Pancreas (tissue), 10 donors: Measurements from ENCODE around the gene AGK. TPM values are rescaled to one million over a fixed set of nuclear protein-coding genes. Genes with fewer than 3 reads are reported as not detected.
A peak's percentile ranks its signal among the peaks of the same experiment; 100 is the strongest.

Source experiments
- ATAC-seq, 4 donors: fragments of 200-7000 bp; cut with Tn5 transposase; one replicate each; pipeline versions ENCODE4 v1.8.0 to v1.9.1; 2020; ENCODE audit warnings: mild to moderate bottlenecking in 4 of 4, moderate library complexity in 4 of 4
- DNase-seq, 6 donors: peaks; one replicate each; pipeline ENCODE4 v3.0.0-alpha.2; 2020
- FAIRE-seq: peaks from 2 replicates; lab custom pipeline; 2012; peaks lifted over from hg19 to GRCh38; lab: Jason Lieb, UNC
- H3K27ac ChIP-seq, 4 donors: fragments of 200-600 bp; sonication (generic); 1 replicate in 3 of 4; 2 replicates in 1 of 4; pipeline versions ENCODE4 v1.5.0 to v1.8.0; 2020
- H3K27me3 ChIP-seq, 4 donors: fragments of 200-600 bp; one replicate each; pipeline ENCODE4 v1.8.0; 2021
- H3K36me3 ChIP-seq, 3 donors: fragments of 200-600 bp; sonication (generic) in 1 of 3; one replicate each; pipeline versions ENCODE4 v1.5.0 to v1.8.0; 2020 to 2021
- H3K4me1 ChIP-seq, 3 donors: fragments of 200-600 bp; one replicate each; pipeline ENCODE4 v1.8.0; 2021
- H3K4me3 ChIP-seq, 4 donors: fragments of 200-600 bp; sonication (generic) in 2 of 4; one replicate each; pipeline versions ENCODE4 v1.5.0 to v1.8.0; 2020 to 2021
- H3K9me3 ChIP-seq, 4 donors: fragments of 200-600 bp; one replicate each; pipeline ENCODE4 v1.8.0; 2021
- CTCF ChIP-seq, 4 donors: fragments of 200-600 bp; sonication (generic) in 3 of 4; IDR thresholded peaks; one replicate each; pipeline versions ENCODE4 v1.5.0 to v1.8.0; 2021; ENCODE audit warnings: antibody characterized with exemption in 4 of 4
- WGBS, 2 donors: extraction: QIAGEN DNeasy Blood & Tissue Kit; methylation state at CpG; one replicate each; pipeline ENCODE4 v1.1.7; 2013; 5-methylcytosine and 5-hydroxymethylcytosine counted together
- intact Hi-C, 3 donors: fragments of 100-400 bp; cut with DNase I; formaldehyde crosslinking; loops; one replicate each; pipeline versions ENCODE4 v1.11.1 to v1.14.2; 2022
- polyA plus RNA-seq, 2 donors: library from polyadenylated mRNA; stranded (reverse); fragments of 200-250 nt; gene quantifications; one replicate each; pipeline ENCODE4 v1.2.3, GENCODE V29; 2013
- total RNA-seq, 6 donors: library from RNA; stranded (reverse); fragmentation: NEBNext Ultra II Directional in 4 of 6; extraction: Animal tissue kit (Norgen Biotek cat#: 25700) in 4 of 6; gene quantifications; one replicate each; pipeline versions ENCODE4 v1.2.1 to v1.2.4, GENCODE V29; 2021 to 2023
- donor health status: healthy with polysubstance abuse.
- donor health status: DM: no; HTN: no; CAD: no; lungs with moderate emphysema.
- donor health status: DM: no; HTN: no; CAD: no.
- donor health status: control.
- donor health status: control.
- donor health status: Bipolar disorder and iron deficiency.
- donor health status: DM: yes; HTN: yes; CAD: no.
- donor health status: DM: no; HTN: no; CAD: no.
- donor health status: DM: no; HTN: no; CAD: no.
- donor health status: DM: yes; HTN: yes; CAD: no.

Gene AGK
- total and polyA plus RNA-seq, 8 donors, result 5.6 to 13.6 (median 10.0) TPM

- H3K9me3 ChIP-seq, result no peaks in the 10 kb centered on the region
- DNase-seq (peak; percentile 46 to 79 (median 53)), ATAC-seq (peak; percentile 48 to 75 (median 70)), FAIRE-seq (no peak)
- TF ChIP-seq CTCF (IDR thresholded peaks at IDR 0.05), result no peak
- peak overlapping the region; percentile 51 to 83 (median 78) for H3K4me3 ChIP-seq
- H3K4me1 ChIP-seq, result peaks cover 17 to 20% (median 19%) of the 10 kb centered on the region in 3 donors
- no peaks in the 10 kb centered on the region for H3K27me3 ChIP-seq
- intact Hi-C loops, result no loop called here
- H3K27ac ChIP-seq, result peak overlapping the region; percentile 52 to 83 (median 74)
- H3K36me3 ChIP-seq, result no peaks in the 10 kb centered on the region
- WGBS, 2 donors, result 1% methylated on average over 19 to 59 of the region's 59 CpGs
Measured at GRCh38 chr7:141701489-141702046, 150.4 kb downstream of the AGK start.

- no peak for TF ChIP-seq CTCF (IDR thresholded peaks at IDR 0.05)
- intact Hi-C loops, result no loop called here
- 0 to 1% methylated on average over 54 to 62 of the region's 62 CpGs for WGBS, 2 donors
- Histone ChIP-seq H3K27me3 (no peaks in the 10 kb centered on the region), H3K4me1 (peaks cover 11 to 16% (median 13%) of the 10 kb centered on the region in 3 donors), H3K9me3 (no peaks in the 10 kb centered on the region), H3K27ac (peak within 1 kb of the TSS; percentile 54 to 83 (median 74)), H3K36me3 (no peaks in the 10 kb centered on the region), H3K4me3 (peak within 1 kb of the TSS; percentile 51 to 83 (median 78))
- no peak for FAIRE-seq
- DNase-seq, result peak; percentile 55 to 86 (median 68)
- ATAC-seq, result peak; percentile 80 to 85 (median 82)
Measured at GRCh38 chr7:141702047-141702567, 150.9 kb downstream of the AGK start, which contains the start of gene DENND11. TSS of gene DENND11 (minus strand) at chr7:141702166. CDS start at chr7:141702153, 13 bp downstream.

- H3K27me3 ChIP-seq, result no peaks in the 10 kb centered on the region
- H3K27ac ChIP-seq, result peak overlapping the region in 2 of 4 donors; percentile 66 to 76
- H3K9me3 ChIP-seq, result no peaks in the 10 kb centered on the region
- WGBS, 2 donors, result 30 to 39% methylated on average over 4 of the region's 4 CpGs
- no peak for TF ChIP-seq CTCF (IDR thresholded peaks at IDR 0.05)
- DNase-seq, result no peak
- intact Hi-C loops, result no loop called here
- peak overlapping the region in 2 of 4 donors; percentile 59 to 80 for H3K4me3 ChIP-seq
- no peak for ATAC-seq
- peaks cover 7 to 10% (median 7%) of the 10 kb centered on the region in 3 donors for H3K4me1 ChIP-seq
- no peaks in the 10 kb centered on the region for H3K36me3 ChIP-seq
- no peak for FAIRE-seq
Measured at GRCh38 chr7:141702892-141703291, 151.7 kb downstream of the AGK start.

GRCh38 chr7:141704112-141704511 lies 152.9 kb downstream of the AGK start:
- H3K9me3 ChIP-seq, result no peaks in the 10 kb centered on the region
- DNase-seq (no peak), ATAC-seq (no peak), FAIRE-seq (no peak)
- H3K4me1 ChIP-seq, result peaks cover 7 to 10% (median 7%) of the 10 kb centered on the region in 3 donors
- WGBS, 2 donors, result 26 to 28% methylated on average over 3 of the region's 3 CpGs
- no peaks in the 10 kb centered on the region for H3K36me3 ChIP-seq
- no peaks in the 10 kb centered on the region for H3K27me3 ChIP-seq
- H3K27ac ChIP-seq, result no peak overlapping the region
- intact Hi-C loops, result no loop called here
- no peak overlapping the region for H3K4me3 ChIP-seq
- no peak for TF ChIP-seq CTCF (IDR thresholded peaks at IDR 0.05)

- no peak overlapping the region for H3K4me3 ChIP-seq
- H3K27me3 ChIP-seq, result no peaks in the 10 kb centered on the region
- no peaks in the 10 kb centered on the region for H3K36me3 ChIP-seq
- WGBS, 2 donors, result 90 to 95% methylated on average over 5 of the region's 5 CpGs
- H3K27ac ChIP-seq, result no peak overlapping the region
- DNase-seq (no peak), ATAC-seq (no peak), FAIRE-seq (no peak)
- intact Hi-C loops, result no loop called here
- H3K9me3 ChIP-seq, result no peaks in the 10 kb centered on the region
- H3K4me1 ChIP-seq, result peaks cover 7 to 10% (median 7%) of the 10 kb centered on the region in 3 donors
- no peak for TF ChIP-seq CTCF (IDR thresholded peaks at IDR 0.05)
Measured at GRCh38 chr7:141704741-141705140, 153.5 kb downstream of the AGK start.
